GM12878 (cell line): ENCODE measurements around the gene RABGEF1. TPM values are rescaled to one million over a fixed set of nuclear protein-coding genes. Genes with fewer than 3 reads are reported as not detected.

Experiments used
- ATAC-seq: fragments of 200-7000 bp; cut with Tn5 transposase; 3 replicates; pipeline ENCODE4 v1.9.1; 2020; ENCODE audit warnings: mild to moderate bottlenecking, moderate library complexity
- BruUV-seq: library from RNA; stranded (reverse); fragments of 400-500 nt; replicated peaks from 2 replicates; lab custom pipeline; 2021; lab: Mats Ljungman, UMichigan
- CTCF ChIA-PET: fragments of 300-600 bp; sonication (Branson Sonifier 250); formaldehyde crosslinking; extraction: SDS; loops from one replicate; lab custom pipeline; 2021; ENCODE audit warnings: inconsistent platforms; lab: Yijun Ruan, JAX
- POLR2A ChIA-PET: fragments of 350-600 bp; formaldehyde crosslinking; extraction: SDS; loops from one replicate; lab custom pipeline; 2021; ENCODE audit warnings: inconsistent platforms; lab: Charles Lee
- RAD21 ChIA-PET: fragments of 300-600 bp; sonication (Branson Sonifier 250); formaldehyde crosslinking; loops from one replicate; lab custom pipeline; 2023; ENCODE audit warnings: antibody characterized with exemption; ENCODE audit not compliant: unreplicated experiment; lab: Charles Lee
- SMC1A ChIA-PET: fragments of 300-600 bp; sonication (Branson Sonifier 250); formaldehyde crosslinking; loops from one replicate; lab custom pipeline; 2023; ENCODE audit not compliant: unreplicated experiment, uncharacterized antibody; lab: Charles Lee
- DNase-seq: peaks from one replicate; pipeline ENCODE4 v3.0.0-alpha.2; 2011; ENCODE audit warnings: low read depth, low spot score
- FAIRE-seq: peaks from 3 replicates; lab custom pipeline; 2011; peaks lifted over from hg19 to GRCh38; lab: Jason Lieb, UNC
- H2AFZ ChIP-seq: 2 replicates; pipeline ENCODE4 v1.6.0; 2011; ENCODE audit warnings: low read depth, low read length, control low read depth; ENCODE audit not compliant: control insufficient read depth
- H3K27ac ChIP-seq: 2 replicates; pipeline ENCODE4 v1.5.1; 2011; ENCODE audit warnings: control low read depth; ENCODE audit not compliant: control insufficient read depth, insufficient read depth
- H3K27me3 ChIP-seq, 2 experiments: replicated peaks in 1 of 2; 2 replicates each; pipeline versions ENCODE4 v1.6.0 to v1.6.1; 2011; ENCODE audit warnings: low read length in 1 of 2; ENCODE audit not compliant: control insufficient read depth in 2 of 2, insufficient read depth in 2 of 2
- H3K36me3 ChIP-seq, 2 experiments: 2 replicates each; pipeline ENCODE4 v1.5.1; 2011; ENCODE audit warnings: low read length in 1 of 2; ENCODE audit not compliant: control insufficient read depth in 2 of 2, insufficient read depth in 2 of 2
- H3K4me1 ChIP-seq: 2 replicates; pipeline ENCODE4 v1.6.1; 2011; ENCODE audit warnings: mild to moderate bottlenecking, low read length, moderate library complexity, mixed read lengths; ENCODE audit not compliant: control insufficient read depth, insufficient read depth
- H3K4me2 ChIP-seq: 2 replicates; pipeline ENCODE4 v1.6.0; 2011; ENCODE audit warnings: control low read depth; ENCODE audit not compliant: control insufficient read depth, insufficient read depth
- H3K4me3 ChIP-seq: fragments of 200-600 bp; sonication (generic); 2 replicates; pipeline ENCODE4 v1.5.1; 2016
- H3K79me2 ChIP-seq: 2 replicates; pipeline ENCODE4 v1.6.0; 2011; ENCODE audit warnings: low read length; ENCODE audit not compliant: control insufficient read depth, insufficient read depth
- H3K9ac ChIP-seq: 2 replicates; pipeline ENCODE4 v1.8.0; 2011; ENCODE audit warnings: low read length, control low read depth, mixed read lengths; ENCODE audit not compliant: control insufficient read depth, insufficient read depth
- H3K9me3 ChIP-seq: replicated peaks from 3 replicates; pipeline ENCODE4 v1.5.1; 2011; ENCODE audit warnings: mild to moderate bottlenecking, low read length; ENCODE audit not compliant: control insufficient read depth, insufficient read depth
- H4K20me1 ChIP-seq: 2 replicates; pipeline ENCODE4 v1.6.0; 2011; ENCODE audit not compliant: control insufficient read depth, insufficient read depth
- BRCA1 ChIP-seq: IDR thresholded peaks from 2 replicates; pipeline ENCODE4 v1.6.1; 2011; ENCODE audit warnings: low read depth, low read length, improper control_type of control experiment
- CEBPZ ChIP-seq: fragments of 150-350 bp; IDR thresholded peaks from 2 replicates; pipeline ENCODE4 v1.6.1; 2016; ENCODE audit warnings: low read depth, low read length
- CHD4 ChIP-seq: fragments of 200-600 bp; sonication (generic); IDR thresholded peaks from 2 replicates; pipeline ENCODE4 v1.6.1; 2016; ENCODE audit warnings: mild to moderate bottlenecking
- FOXM1 ChIP-seq: IDR thresholded peaks from 2 replicates; pipeline ENCODE4 v1.6.1; 2012; ENCODE audit warnings: low read depth, mild to moderate bottlenecking, inconsistent platforms, low read length, moderate library complexity
- JUND ChIP-seq: IDR thresholded peaks from 2 replicates; pipeline ENCODE4 v1.6.1; 2012; ENCODE audit warnings: low read depth, mild to moderate bottlenecking, low read length, improper control_type of control experiment, moderate library complexity
- KDM1A ChIP-seq: fragments of 200-600 bp; sonication (generic); IDR thresholded peaks from 2 replicates; pipeline ENCODE4 v1.6.1; 2016; ENCODE audit warnings: borderline replicate concordance
- NKRF ChIP-seq: fragments of 450-650 bp; conservative IDR thresholded peaks from 2 replicates; pipeline ENCODE4 v1.6.1; 2017; ENCODE audit warnings: mild to moderate bottlenecking, moderate library complexity
- NRF1 ChIP-seq: conservative IDR thresholded peaks from 2 replicates; pipeline ENCODE4 v1.6.1; 2011; ENCODE audit warnings: mild to moderate bottlenecking, low read depth, low read length, improper control_type of control experiment
- POLR2AphosphoS5 ChIP-seq: IDR thresholded peaks from 2 replicates; pipeline ENCODE4 v1.6.1; 2011; ENCODE audit warnings: mild to moderate bottlenecking, low read length, inconsistent platforms
- SPI1 ChIP-seq: IDR thresholded peaks from 2 replicates; pipeline ENCODE4 v1.6.1; 2011; ENCODE audit warnings: low read depth, mild to moderate bottlenecking, low read length, moderate library complexity, borderline replicate concordance; ENCODE audit not compliant: insufficient read depth
- SUZ12 ChIP-seq: fragments of 200-600 bp; sonication (generic); IDR thresholded peaks from one replicate; pipeline ENCODE4 v1.6.1; 2018; ENCODE audit warnings: antibody characterized with exemption, mild to moderate bottlenecking; ENCODE audit not compliant: unreplicated experiment
- USF2 ChIP-seq: IDR thresholded peaks from 2 replicates; pipeline ENCODE4 v1.6.1; 2011; ENCODE audit warnings: low read depth, low read length, improper control_type of control experiment, borderline replicate concordance
- WRNIP1 ChIP-seq: IDR thresholded peaks from 2 replicates; pipeline ENCODE4 v1.6.1; 2011; ENCODE audit warnings: low read depth, low read length, improper control_type of control experiment, borderline replicate concordance
- WGBS: methylation state at CpG from one replicate; pipeline ENCODE4 v1.1.6; 2016; ENCODE audit warnings: low lambda C conversion rate; ENCODE audit not compliant: insufficient replicate concordance, insufficient coverage; ENCODE audit errors: missing lambda C conversion rate; 5-methylcytosine and 5-hydroxymethylcytosine counted together
- in situ Hi-C: fragments of 300-500 bp; cut with MboI; formaldehyde crosslinking; loops from 9 replicates; pipeline ENCODE4 v1.14.3; 2018; ENCODE audit warnings: mixed read lengths
- intact Hi-C: fragments of 100-400 bp; cut with micrococcal nuclease; formaldehyde crosslinking; loops from one replicate; pipeline ENCODE4 v1.14.2; 2022; ENCODE audit not compliant: unreplicated experiment
- polyA plus RNA-seq, 11 experiments: library from polyadenylated mRNA; depleted of rRNA in 4 of 11; unstranded in 6 of 11; stranded (reverse) in 5 of 11; fragments of >200 nt; fragmentation: Nextera tagmentation in 4 of 11; fragmentation: Illumina TruSeq in 1 of 11; extraction: Ambion mirVana in 4 of 11; extraction: Trizol in 1 of 11; gene quantifications; 1 replicate in 1 of 11; 2 replicates in 10 of 11; pipeline versions ENCODE4 v1.2.1 to v1.2.3, GENCODE V29; 2011 to 2016; ENCODE audit warnings: inconsistent platforms in 2 of 11, missing spikeins in 2 of 11, low read depth in 1 of 11
- total RNA-seq, 4 experiments: library from RNA; depleted of rRNA in 3 of 4; stranded (reverse); fragments of >200 nt in 3 of 4; fragmentation: Illumina TruSeq in 1 of 4; extraction: Trizol in 1 of 4; gene quantifications; 2 replicates each; pipeline versions ENCODE4 v1.2.1 to v1.2.3, GENCODE V29; 2013 to 2021

Gene RABGEF1
- total and polyA plus RNA-seq, 10 of the 15 experiments (the other 5 are each of a cell fraction or from before 2014, with no cell fraction given), result 10.2 to 36.4 (median 26.1) TPM

- ChIA-PET POLR2A (no interaction called here), SMC1A (no interaction called here), CTCF (no interaction called here), RAD21 (no interaction called here)
- in situ Hi-C loops (no loop called here), intact Hi-C loops (no loop called here)
- 74% methylated on average over 20 of the region's 20 CpGs for WGBS
- BruUV-seq, result no TSS peak
- Histone ChIP-seq H3K27me3 (no peaks in the 10 kb centered on the region), H3K79me2 (no peaks in the 10 kb centered on the region), H3K9ac (no peak overlapping the region), H2AFZ (no peak overlapping the region), H3K4me1 (no peaks in the 10 kb centered on the region), H3K27ac (no peak overlapping the region), H3K4me3 (no peak overlapping the region), H4K20me1 (peaks cover 2% of the 10 kb centered on the region; the same call in 1 of the 2 replicates), H3K36me3 (no peaks in the 10 kb centered on the region), H3K9me3 (no peaks in the 10 kb centered on the region), H3K4me2 (no peak overlapping the region)
- ATAC-seq (no peak; the same call in 2 of the 3 replicates), DNase-seq (no peak), FAIRE-seq (no peak)
- TF ChIP-seq USF2 (no peak), CEBPZ (no peak), NKRF (no peak), KDM1A (no peak), SUZ12 (no peak), FOXM1 (no peak), CHD4 (no peak), WRNIP1 (no peak), SPI1 (no peak), JUND (no peak), NRF1 (no peak), POLR2AphosphoS5 (no peak), BRCA1 (no peak)
Observed at GRCh38 chr7:66697449-66698438, 42.8 kb upstream of the RABGEF1 start.
